ENCODE results near the gene OSBPL5. TPM values are rescaled to one million over a fixed set of nuclear protein-coding genes. Genes with fewer than 3 reads are reported as not detected.

The OSBPL5 gene, protein sequence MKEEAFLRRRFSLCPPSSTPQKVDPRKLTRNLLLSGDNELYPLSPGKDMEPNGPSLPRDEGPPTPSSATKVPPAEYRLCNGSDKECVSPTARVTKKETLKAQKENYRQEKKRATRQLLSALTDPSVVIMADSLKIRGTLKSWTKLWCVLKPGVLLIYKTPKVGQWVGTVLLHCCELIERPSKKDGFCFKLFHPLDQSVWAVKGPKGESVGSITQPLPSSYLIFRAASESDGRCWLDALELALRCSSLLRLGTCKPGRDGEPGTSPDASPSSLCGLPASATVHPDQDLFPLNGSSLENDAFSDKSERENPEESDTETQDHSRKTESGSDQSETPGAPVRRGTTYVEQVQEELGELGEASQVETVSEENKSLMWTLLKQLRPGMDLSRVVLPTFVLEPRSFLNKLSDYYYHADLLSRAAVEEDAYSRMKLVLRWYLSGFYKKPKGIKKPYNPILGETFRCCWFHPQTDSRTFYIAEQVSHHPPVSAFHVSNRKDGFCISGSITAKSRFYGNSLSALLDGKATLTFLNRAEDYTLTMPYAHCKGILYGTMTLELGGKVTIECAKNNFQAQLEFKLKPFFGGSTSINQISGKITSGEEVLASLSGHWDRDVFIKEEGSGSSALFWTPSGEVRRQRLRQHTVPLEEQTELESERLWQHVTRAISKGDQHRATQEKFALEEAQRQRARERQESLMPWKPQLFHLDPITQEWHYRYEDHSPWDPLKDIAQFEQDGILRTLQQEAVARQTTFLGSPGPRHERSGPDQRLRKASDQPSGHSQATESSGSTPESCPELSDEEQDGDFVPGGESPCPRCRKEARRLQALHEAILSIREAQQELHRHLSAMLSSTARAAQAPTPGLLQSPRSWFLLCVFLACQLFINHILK
- total RNA-seq (22.4 TPM), polyA plus RNA-seq (40.5 TPM)

DNA sequence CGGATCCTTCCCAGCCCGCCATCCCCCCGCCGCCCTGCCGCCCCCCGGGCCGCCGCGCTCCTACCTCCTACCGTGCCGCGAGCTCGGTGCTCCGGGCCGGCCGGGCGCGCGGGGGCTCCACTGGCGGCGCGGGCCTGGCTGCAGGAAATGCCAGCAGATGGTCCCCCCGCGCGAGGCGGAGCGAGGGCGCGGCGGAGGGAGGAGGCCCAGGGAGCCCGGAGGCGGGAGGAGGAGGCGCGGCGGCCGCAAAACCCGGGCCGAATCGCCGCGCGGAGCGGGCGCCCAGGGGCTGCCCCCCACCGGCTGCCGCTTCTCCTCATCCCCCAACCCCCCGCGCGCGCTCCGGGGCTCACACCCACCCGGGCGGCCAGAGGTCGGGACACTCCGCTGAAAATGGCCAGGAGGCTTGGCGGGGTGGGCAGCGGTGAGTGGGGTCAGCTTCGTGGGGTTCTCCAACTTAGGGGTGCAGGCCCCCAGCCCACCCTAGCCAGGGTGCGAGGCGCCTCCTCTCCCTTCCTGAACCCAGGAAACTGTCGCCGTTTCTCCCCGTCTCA lies at the start of gene OSBPL5:
Gene OSBPL5 (minus strand): TSS at position 159 of the 554 bp plus-strand sequence. CDS start 36,162 bp downstream, outside the sequence.
- peaks cover 2% of the 10 kb centered on the region for H3K4me1 ChIP-seq (ENCODE audit: insufficient read depth)
- no peak for DNase-seq (ENCODE audit: extremely low spot score)

DNA sequence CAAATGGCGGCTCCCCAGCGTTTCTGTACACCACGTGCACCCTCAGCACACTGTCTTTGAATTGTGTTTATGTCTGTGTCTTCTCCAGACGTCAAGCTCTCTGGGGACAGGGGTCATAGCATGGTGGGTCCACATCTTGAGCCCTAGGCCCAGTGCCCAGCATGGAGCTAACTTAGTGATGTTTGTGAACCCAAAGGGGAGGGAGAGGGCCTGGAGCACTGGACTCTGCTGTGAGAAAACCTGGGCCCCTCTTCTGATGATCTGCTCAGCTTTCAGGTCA lies 49.2 kb upstream of the OSBPL5 start:
- no peak for DNase-seq (ENCODE audit: extremely low spot score)
- no peaks in the 10 kb centered on the region for H3K36me3 ChIP-seq (ENCODE audit: insufficient read depth)

More for the DNA sequence above, at the start of gene OSBPL5:
- Histone ChIP-seq H3K36me3 (ENCODE audit: insufficient read depth) (no peaks in the 10 kb centered on the region), H3K27ac (ENCODE audit: low read depth) (peak within 1 kb of the TSS; percentile 67), H3K4me3 (ENCODE audit: low read depth, low read length) (peak within 1 kb of the TSS; percentile 83)
- under 1% methylated on average over 63 of the region's 63 CpGs for WGBS

DNA sequence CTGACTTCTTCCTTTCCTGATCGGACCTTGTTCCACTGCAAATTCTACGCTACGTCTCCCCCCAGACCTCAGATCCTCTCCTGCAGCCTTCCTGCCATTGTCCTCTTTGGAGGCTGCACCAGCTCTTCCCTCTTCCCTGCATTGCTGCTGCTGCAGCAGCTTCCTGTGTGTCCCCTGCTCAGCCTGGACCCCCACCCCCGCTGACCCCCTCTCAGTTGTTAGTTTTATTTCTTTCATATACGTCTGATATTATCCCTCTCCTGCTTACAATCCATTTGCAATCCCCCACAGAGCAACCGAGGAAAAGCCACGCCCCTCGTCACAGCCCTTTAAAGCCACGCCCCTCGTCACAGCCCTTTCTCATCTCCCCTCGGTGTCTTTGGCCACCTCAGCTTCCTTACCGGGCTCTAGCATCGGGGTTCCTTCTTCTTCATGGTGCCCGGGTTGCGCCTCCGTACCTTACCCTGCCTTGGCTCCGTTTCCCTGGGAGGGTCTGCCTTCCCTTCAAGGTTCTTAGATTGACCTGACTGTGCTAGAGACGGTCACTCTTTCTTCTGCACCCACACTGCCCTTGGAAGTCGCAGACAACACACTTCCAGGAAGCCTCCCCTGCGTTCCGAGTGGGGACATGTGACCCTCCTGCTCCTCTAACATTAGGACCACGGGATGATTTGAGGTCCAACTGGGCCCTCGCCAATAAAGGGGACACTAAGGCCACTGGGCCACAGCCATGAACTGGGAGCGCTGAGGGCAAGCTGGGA lies 48.7 kb upstream of the OSBPL5 start:
- no peaks in the 10 kb centered on the region for H3K36me3 ChIP-seq (ENCODE audit: insufficient read depth)
- WGBS: 59% methylated on average over 24 of the region's 24 CpGs
- no peak for DNase-seq (ENCODE audit: extremely low spot score)
- no peaks in the 10 kb centered on the region for H3K4me1 ChIP-seq (ENCODE audit: insufficient read depth)
- no peak overlapping the region for H3K4me3 ChIP-seq (ENCODE audit: low read depth, low read length)
- H3K27ac ChIP-seq (ENCODE audit: low read depth): no peak overlapping the region

More for the DNA sequence above, 49.2 kb upstream of the OSBPL5 start:
- Histone ChIP-seq H3K4me3 (ENCODE audit: low read depth, low read length) (no peak overlapping the region), H3K27ac (ENCODE audit: low read depth) (no peak overlapping the region), H3K4me1 (ENCODE audit: insufficient read depth) (no peaks in the 10 kb centered on the region)
- WGBS: 76% methylated on average over 4 of the region's 4 CpGs

DNA sequence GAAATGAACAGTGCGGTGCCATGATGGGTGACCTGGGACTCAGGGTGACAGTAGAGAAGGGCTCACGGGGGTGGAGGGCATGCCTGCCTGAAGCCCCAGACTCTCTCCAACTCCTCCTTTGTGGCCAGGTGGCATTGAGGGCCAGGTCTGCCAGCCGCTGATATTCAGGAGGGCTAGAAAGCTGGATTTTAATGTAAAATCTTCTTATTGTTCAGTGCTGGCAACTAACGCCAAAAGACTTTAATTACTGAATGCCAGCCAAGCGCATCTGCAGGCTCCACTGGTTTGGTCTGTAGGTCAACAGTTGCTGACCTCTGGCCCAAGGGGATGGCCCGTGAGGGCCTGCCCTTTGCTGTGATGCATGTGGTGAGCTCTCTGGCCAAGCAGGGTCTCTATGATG lies 43.2 kb upstream of the OSBPL5 start:
- WGBS: 93% methylated on average over 6 of the region's 6 CpGs
- H3K27ac ChIP-seq (ENCODE audit: low read depth): no peak overlapping the region
- no peaks in the 10 kb centered on the region for H3K4me1 ChIP-seq (ENCODE audit: insufficient read depth)
- DNase-seq (ENCODE audit: extremely low spot score): no peak
- no peaks in the 10 kb centered on the region for H3K36me3 ChIP-seq (ENCODE audit: insufficient read depth)
- no peak overlapping the region for H3K4me3 ChIP-seq (ENCODE audit: low read depth, low read length)

DNA sequence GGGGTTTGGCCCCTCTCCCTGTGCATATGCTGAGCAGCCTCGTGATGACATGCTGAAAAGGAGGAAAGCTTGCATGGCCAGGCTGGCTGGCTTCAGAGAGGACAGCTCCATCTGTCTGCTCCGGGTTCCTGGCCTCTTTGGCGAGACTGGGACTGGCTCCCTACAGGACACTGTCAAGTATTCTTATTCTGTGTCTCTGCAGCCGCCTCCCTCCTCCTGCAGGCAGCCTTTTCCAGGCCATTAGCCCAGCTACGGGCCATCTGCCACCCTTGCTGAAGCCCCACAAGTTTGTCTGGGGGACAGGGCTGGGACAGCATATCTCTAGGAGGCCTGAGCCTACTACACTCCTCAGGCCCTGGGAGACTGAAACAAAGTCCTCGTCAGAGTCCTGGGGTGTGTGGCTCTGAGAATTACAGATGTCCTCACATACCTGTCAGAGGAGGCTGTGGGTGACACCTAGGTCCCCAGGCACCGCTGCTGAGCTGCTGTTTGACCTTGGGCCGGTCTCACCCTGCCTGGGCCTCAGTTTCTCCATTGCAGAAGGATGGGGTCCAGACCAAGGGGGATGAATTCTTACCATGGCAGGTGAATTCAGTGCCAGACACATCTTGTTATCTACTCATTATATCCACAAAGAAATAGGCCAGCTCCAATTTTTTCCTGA lies 42.5 kb upstream of the OSBPL5 start:
- Histone ChIP-seq H3K4me3 (ENCODE audit: low read depth, low read length) (no peak overlapping the region), H3K4me1 (ENCODE audit: insufficient read depth) (no peaks in the 10 kb centered on the region), H3K36me3 (ENCODE audit: insufficient read depth) (no peaks in the 10 kb centered on the region), H3K27ac (ENCODE audit: low read depth) (no peak overlapping the region)
- DNase-seq (ENCODE audit: extremely low spot score): no peak
- WGBS: 77% methylated on average over 8 of the region's 8 CpGs

DNA sequence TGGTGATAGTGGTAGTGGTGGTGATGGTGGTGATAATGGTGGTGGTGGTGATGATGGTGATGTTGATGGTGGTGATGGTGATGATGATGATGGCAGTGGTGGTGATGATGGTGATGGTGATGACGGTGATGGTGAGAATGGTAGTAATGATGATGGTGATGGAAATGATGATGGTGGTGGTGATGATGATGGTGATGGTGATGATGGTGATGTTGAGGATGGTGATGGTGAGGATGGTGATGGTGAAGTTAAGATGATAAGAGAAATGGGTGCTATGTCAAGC lies 41.8 kb upstream of the OSBPL5 start:
- DNase-seq (ENCODE audit: extremely low spot score): no peak
- H3K4me1 ChIP-seq (ENCODE audit: insufficient read depth): no peaks in the 10 kb centered on the region
- 100% methylated on average over 1 of the region's 1 CpG for WGBS
- H3K4me3 ChIP-seq (ENCODE audit: low read depth, low read length): no peak overlapping the region
- no peaks in the 10 kb centered on the region for H3K36me3 ChIP-seq (ENCODE audit: insufficient read depth)
- no peak overlapping the region for H3K27ac ChIP-seq (ENCODE audit: low read depth)

DNA sequence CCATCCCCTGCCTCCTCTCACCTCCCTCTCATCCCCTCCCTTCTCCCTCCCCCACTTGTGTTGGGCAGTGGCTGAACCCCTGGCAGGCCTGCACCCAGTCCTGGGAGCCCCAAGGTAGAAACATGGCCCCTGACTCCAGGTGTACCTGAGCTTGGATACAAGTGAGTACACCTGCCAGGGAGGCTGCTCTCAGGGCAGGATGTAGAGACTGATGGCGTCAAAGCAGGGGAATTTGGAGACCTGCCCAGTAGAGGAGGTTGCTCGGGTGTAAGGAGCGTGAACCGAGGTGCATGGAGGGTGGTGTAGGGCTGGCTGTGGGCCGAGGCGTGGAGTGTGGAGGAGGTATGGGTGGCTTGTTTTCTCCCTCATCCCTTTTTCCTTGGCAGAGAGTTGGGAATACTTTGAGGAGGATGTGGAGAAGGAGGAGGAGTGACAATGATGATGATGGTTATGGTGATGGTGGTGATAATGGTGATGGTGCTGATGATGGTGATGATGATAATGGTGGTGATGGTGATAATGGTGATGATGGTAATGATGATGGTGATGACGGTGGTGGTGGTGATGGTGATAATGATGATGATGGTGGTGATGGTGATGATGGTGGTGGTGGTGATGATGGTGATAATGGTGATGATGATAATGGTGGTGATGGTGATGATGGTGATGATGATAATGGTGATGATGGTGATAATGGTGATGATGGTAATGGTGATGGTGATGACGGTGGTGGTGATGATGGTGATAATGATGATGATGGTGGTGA lies 41.2 kb upstream of the OSBPL5 start:
- H3K4me1 ChIP-seq (ENCODE audit: insufficient read depth): no peaks in the 10 kb centered on the region
- 82% methylated on average over 8 of the region's 8 CpGs for WGBS
- no peak overlapping the region for H3K4me3 ChIP-seq (ENCODE audit: low read depth, low read length)
- H3K27ac ChIP-seq (ENCODE audit: low read depth): no peak overlapping the region
- no peaks in the 10 kb centered on the region for H3K36me3 ChIP-seq (ENCODE audit: insufficient read depth)
- no peak for DNase-seq (ENCODE audit: extremely low spot score)

DNA sequence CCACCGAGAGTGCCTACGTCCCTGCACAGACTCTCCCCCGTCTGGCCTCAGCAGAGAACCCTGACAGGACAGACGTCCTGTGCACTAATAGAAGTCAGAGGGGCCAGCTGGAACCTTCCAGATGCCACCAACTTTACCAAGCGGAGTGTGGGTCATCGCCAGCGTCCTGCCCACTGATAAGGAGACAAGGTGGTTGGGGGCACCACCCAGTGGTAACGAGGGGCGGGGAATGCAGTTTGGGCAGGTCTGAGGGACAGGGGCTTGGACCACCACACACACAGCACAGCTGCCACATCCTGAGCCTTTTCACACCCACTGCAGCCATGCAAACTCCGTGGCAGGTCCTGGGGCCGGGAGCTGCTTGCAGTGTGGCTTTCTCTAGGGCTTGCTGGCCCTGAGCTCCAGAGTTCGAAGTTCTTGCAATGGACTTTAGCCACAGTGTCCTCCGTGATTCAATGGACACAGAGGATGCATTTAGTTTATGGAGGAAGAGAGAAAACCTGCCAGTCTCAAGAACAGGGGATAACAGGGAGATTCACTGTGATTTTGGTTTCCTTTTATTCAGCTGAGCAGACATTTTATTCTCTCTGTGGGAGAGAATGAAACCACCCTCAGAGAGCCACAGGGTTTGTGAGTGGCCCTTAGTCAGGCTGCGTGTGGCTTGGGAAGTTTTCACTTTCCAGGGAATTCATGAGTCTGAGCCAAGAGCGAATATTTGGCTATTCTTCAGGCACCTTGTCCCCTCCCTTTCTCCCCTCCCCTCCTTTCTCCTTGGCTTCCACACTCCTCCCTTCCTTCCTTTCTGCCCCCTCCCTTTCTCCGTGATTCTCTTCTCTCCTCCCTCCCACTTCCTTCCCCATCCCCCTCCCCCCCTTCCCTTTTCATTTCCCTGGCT lies 40.4 kb upstream of the OSBPL5 start:
- DNase-seq (ENCODE audit: extremely low spot score): no peak

DNA sequence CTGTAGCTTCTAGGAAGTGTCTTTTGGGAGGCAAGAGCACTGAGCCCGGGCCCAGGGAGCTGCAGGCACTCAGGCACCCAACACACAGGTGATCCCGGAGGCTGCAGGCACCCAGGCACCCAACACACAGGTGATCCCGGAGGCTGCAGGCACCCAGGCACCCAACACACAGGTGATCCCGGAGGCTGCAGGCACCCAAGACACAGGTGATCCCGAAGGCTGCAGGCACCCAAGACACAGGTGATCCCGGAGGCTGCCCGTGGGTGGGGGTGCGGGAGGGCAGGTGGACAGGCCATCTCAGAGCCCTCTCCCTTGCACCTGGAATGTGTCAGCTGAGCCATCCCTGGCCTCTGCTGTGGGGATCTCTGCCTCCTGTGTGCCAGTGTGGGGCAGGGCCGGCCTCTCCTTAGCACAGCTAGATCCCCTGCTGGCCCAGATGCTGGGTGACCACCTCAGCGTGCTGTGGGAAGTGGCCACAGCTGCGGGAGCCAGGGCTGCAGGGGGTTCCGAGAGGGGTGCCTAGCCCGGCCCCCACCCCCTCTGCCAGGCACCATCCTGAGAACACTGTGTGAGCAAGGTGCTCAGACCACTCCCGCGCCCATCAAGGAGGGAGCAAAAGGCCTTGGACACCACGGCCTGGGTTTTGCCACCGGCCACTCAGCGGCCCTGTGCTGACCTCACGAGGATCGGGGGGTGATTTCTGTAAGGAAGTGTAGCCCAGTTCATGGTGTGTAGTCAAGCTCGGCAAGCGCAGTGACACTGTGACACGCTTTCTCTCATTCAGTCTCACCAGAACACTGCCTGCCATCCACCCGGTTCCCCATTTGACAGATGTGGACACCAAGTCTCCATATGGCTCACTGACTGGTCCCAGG lies 39.3 kb upstream of the OSBPL5 start:
- H3K4me3 ChIP-seq (ENCODE audit: low read depth, low read length): no peak overlapping the region
- WGBS: 87% methylated on average over 24 of the region's 24 CpGs
- DNase-seq (ENCODE audit: extremely low spot score): no peak
- no peaks in the 10 kb centered on the region for H3K4me1 ChIP-seq (ENCODE audit: insufficient read depth)
- no peaks in the 10 kb centered on the region for H3K36me3 ChIP-seq (ENCODE audit: insufficient read depth)
- no peak overlapping the region for H3K27ac ChIP-seq (ENCODE audit: low read depth)

More for the DNA sequence above, 40.4 kb upstream of the OSBPL5 start:
- no peak overlapping the region for H3K4me3 ChIP-seq (ENCODE audit: low read depth, low read length)
- no peak overlapping the region for H3K27ac ChIP-seq (ENCODE audit: low read depth)
- H3K4me1 ChIP-seq (ENCODE audit: insufficient read depth): no peaks in the 10 kb centered on the region
- WGBS: 45% methylated on average over 16 of the region's 16 CpGs
- H3K36me3 ChIP-seq (ENCODE audit: insufficient read depth): no peaks in the 10 kb centered on the region

DNA sequence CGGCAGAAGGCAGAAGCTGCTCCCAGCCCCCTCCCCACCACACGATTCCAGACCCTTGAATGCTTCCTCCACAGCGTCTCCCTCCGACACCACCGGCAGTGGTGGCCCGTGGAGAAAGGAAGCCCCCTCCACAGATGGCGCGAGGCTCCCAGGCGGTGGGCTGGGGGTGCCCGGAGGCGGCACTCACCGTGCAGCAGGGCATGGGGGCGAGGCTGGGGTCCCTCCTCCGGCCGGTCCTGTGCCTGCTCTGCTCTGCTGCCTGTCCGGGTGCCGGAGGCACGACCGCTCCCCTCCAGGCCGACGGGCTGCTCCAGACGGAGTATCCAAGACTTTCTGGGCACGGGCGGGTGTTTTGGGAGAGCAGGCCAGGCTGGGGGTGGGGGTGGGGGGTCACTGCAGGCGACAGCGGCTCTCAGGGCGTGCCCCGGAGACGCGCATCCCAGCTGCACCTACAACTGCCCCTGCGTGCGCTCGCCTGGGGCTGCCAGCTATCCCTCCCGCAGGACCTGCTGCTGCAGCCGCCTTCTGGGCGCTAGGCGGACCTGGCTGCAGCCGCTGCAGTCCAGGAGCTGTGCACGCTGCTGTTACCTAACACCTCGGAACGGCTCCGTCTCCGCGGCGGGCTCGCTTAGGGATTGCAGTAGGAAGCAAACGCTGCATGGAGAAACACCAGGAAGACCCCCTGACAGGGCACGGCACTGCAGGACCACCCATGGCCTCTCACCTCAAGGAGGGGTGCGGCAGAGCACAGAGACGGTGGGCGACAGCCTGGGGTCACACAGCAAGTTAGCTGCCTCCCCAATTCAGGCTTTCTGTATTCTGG lies 38.3 kb upstream of the OSBPL5 start:
- 3% methylated on average over 51 of the region's 51 CpGs for WGBS
- no peak for DNase-seq (ENCODE audit: extremely low spot score)
- Histone ChIP-seq H3K27ac (ENCODE audit: low read depth) (no peak overlapping the region), H3K4me1 (ENCODE audit: insufficient read depth) (no peaks in the 10 kb centered on the region), H3K4me3 (ENCODE audit: low read depth, low read length) (no peak overlapping the region), H3K36me3 (ENCODE audit: insufficient read depth) (no peaks in the 10 kb centered on the region)

Data from urinary bladder (tissue), 4 donors.